ENCODE results near the gene TTC21A.

Gene TTC21A

GRCh38 chr3:39115870-39116269 is 8.4 kb downstream of the TTC21A start:
- TF ChIP-seq, protein P1, sequence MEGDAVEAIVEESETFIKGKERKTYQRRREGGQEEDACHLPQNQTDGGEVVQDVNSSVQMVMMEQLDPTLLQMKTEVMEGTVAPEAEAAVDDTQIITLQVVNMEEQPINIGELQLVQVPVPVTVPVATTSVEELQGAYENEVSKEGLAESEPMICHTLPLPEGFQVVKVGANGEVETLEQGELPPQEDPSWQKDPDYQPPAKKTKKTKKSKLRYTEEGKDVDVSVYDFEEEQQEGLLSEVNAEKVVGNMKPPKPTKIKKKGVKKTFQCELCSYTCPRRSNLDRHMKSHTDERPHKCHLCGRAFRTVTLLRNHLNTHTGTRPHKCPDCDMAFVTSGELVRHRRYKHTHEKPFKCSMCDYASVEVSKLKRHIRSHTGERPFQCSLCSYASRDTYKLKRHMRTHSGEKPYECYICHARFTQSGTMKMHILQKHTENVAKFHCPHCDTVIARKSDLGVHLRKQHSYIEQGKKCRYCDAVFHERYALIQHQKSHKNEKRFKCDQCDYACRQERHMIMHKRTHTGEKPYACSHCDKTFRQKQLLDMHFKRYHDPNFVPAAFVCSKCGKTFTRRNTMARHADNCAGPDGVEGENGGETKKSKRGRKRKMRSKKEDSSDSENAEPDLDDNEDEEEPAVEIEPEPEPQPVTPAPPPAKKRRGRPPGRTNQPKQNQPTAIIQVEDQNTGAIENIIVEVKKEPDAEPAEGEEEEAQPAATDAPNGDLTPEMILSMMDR (IDR thresholded peaks at IDR 0.05; ENCODE audit: low read depth, low read length): no peak

DNA sequence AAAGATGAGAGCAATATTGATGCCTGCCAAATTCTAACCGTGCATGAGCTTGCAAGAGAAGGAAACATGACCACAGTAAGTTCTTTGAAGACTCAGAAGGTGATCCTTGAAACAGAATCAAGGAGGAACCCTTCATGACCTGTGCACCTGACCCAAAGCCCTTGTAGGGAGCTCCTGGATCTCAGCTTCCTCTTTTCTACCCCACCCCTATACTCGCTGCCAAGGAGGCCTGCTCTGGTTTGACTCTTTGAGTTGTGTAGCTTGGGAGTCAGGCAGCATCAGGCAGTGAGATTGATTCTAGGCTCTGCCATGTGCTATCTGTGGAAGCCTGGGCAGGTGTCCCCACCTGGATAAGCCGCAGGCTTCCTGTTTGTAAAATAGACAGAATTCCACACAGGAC is 10.6 kb downstream of the TTC21A start:
- no peak for DNase-seq
- TF ChIP-seq, protein P1 (IDR thresholded peaks at IDR 0.05; ENCODE audit: low read depth, low read length): no peak
- Histone ChIP-seq H3K27ac (no peak overlapping the region), H3K27me3 (ENCODE audit: insufficient read depth, low read depth, severe bottlenecking) (no peaks in the 10 kb centered on the region), H3K4me3 (ENCODE audit: low read depth, low read length) (no peak overlapping the region), H3K36me3 (no peaks in the 10 kb centered on the region), H3K9me3 (ENCODE audit: severe bottlenecking) (no peaks in the 10 kb centered on the region)

More at GRCh38 chr3:39115870-39116269, 8.4 kb downstream of the TTC21A start:
- H3K4me3 ChIP-seq (ENCODE audit: low read depth, low read length): no peak overlapping the region
- no peaks in the 10 kb centered on the region for H3K9me3 ChIP-seq (ENCODE audit: severe bottlenecking)
- no peak for DNase-seq
- no peaks in the 10 kb centered on the region for H3K27me3 ChIP-seq (ENCODE audit: insufficient read depth, low read depth, severe bottlenecking)
- H3K27ac ChIP-seq: no peak overlapping the region
- H3K36me3 ChIP-seq: no peaks in the 10 kb centered on the region

- DNase-seq: no peak
Observed at GRCh38 chr3:39118931-39119660, 11.6 kb downstream of the TTC21A start.

DNA sequence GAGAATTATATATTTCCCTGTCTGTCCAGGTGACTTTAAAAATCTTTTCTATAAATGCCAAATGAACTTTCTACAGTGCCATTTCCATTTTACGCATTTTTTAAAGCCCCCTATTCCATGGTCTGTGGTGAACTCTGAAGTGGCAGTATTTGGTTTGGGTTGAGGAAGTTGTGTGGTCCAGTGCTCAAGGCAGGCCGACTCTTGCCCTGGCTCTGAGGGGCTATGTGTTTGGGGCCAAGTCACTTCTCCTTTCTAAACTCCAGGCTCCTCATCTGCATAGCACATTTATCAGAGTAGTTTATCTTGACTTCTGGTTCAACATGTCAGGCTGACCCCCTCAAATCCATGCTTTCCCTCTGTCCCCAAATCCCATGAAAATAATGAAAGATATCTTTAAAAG is 14.1 kb downstream of the TTC21A start:
- Histone ChIP-seq H3K4me3 (ENCODE audit: low read depth, low read length) (no peak overlapping the region), H3K9me3 (ENCODE audit: severe bottlenecking) (no peaks in the 10 kb centered on the region), H3K27ac (no peak overlapping the region), H3K36me3 (no peaks in the 10 kb centered on the region), H3K27me3 (ENCODE audit: insufficient read depth, low read depth, severe bottlenecking) (no peaks in the 10 kb centered on the region)
- no peak for DNase-seq
- TF ChIP-seq, protein P1 (IDR thresholded peaks at IDR 0.05; ENCODE audit: low read depth, low read length): no peak

More at GRCh38 chr3:39118931-39119660, 11.6 kb downstream of the TTC21A start:
- no peaks in the 10 kb centered on the region for H3K36me3 ChIP-seq
- H3K4me3 ChIP-seq (ENCODE audit: low read depth, low read length): no peak overlapping the region
- H3K9me3 ChIP-seq (ENCODE audit: severe bottlenecking): no peaks in the 10 kb centered on the region
- TF ChIP-seq, protein P1 (IDR thresholded peaks at IDR 0.05; ENCODE audit: low read depth, low read length): no peak
- H3K27ac ChIP-seq: no peak overlapping the region
- no peaks in the 10 kb centered on the region for H3K27me3 ChIP-seq (ENCODE audit: insufficient read depth, low read depth, severe bottlenecking)

GRCh38 chr3:39122813-39123212 is 15.3 kb downstream of the TTC21A start:
- TF ChIP-seq, protein P1 (IDR thresholded peaks at IDR 0.05; ENCODE audit: low read depth, low read length): no peak
- DNase-seq: no peak
- Histone ChIP-seq H3K9me3 (ENCODE audit: severe bottlenecking) (no peaks in the 10 kb centered on the region), H3K36me3 (no peaks in the 10 kb centered on the region), H3K27ac (no peak overlapping the region), H3K27me3 (ENCODE audit: insufficient read depth, low read depth, severe bottlenecking) (no peaks in the 10 kb centered on the region), H3K4me3 (ENCODE audit: low read depth, low read length) (no peak overlapping the region)

Measured in WERI-Rb-1 (cell line).